ENCODE data around the gene BRS3.

Gene BRS3

DNA sequence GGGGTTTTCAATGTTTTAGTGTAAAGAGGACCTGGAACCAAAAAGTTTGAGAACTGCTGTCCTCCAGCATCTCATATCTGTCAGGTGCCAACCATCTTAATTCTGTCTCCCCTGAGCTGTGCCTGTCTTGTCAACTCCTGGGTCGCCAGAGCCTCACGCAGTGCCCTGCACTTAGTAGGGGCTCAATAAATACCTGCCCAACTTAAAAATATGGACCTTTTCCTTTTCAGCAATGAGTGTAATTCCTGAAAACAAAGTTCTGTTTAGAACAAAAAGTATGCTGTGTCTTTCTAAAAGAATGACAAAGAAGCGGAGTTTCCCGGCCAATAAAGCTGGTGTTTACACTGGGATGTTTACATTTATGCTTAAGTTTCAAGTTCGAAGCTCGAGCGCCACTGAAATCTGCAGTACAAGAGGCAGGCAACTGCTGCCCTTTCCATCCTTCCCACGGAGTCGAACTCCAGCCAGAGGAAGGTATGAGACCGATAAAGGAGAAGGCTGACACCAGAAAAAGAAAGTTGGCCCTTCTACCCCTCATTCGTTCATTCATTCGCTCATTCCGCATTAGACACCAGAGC lies 8.5 kb downstream of the BRS3 start:
- ChIA-PET CTCF (interaction anchor here (0.6 kb wide), 1 partner anchor 87 kb away, joined by 4 read pairs; no protein-coding TSS in a partner anchor), POLR2A (interaction anchor here (0.8 to 1.9 kb wide), 4 partner anchors 11 to 466 kb away, joined by 3 to 7 read pairs (median 4); no protein-coding TSS in a partner anchor)

DNA sequence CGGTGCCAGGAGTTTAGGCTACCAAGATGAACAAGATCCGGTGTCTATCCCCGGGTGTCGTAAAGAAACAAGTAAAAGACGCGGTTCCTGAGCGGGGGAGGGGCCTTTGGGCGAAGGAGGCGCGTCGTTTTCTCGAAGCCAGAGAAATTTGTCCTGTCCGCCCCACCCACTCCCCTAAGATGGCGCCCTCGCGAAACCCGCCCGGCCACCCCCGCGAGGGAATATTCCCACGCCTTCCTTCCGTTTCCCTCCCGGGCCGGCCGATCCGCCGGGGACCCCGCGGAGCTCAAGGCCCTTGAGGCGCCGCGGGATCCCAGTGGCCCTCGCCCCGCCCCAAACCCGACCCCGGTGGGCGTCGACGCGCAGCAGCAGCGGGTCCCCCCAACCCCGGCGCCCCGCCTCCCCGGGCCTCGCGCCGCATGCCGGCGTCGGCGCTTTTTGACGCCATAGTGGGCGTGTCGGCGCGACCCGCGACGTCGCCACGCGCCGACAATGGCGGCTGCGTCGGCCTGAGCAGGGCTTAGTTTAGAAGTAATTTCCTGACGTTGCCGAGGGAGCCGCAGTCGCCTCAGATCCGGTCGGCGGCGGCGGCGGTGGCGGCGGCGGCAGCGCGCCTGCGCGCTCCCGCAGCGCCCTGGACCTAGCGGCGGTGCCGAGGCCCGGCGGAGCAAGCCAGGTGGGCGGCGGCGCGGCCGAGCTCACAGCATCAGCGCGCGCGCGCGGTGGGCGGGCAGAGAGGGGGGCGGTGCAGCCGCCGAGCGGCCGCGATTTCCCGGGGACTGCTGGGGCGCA lies 9.2 kb downstream of the BRS3 start:
- peak; percentile 81 for DNase-seq (ENCODE audit: extremely low spot score)
- ChIA-PET POLR2A (interaction anchor here (0.6 to 1.9 kb wide), 6 partner anchors 11 to 467 kb away, joined by 3 to 7 read pairs (median 4); no protein-coding TSS in a partner anchor), CTCF (no interaction called here)
- TF ChIP-seq ZNF384 (IDR thresholded peaks at IDR 0.05) = no peak
- TF ChIP-seq FOXM1 (IDR thresholded peaks at IDR 0.05; ENCODE audit: borderline replicate concordance) = no peak
- no peak for TF ChIP-seq ARNT (IDR thresholded peaks at IDR 0.05)
- no peak for TF ChIP-seq FOXK2 (IDR thresholded peaks at IDR 0.05)
- peak; percentile 79 for TF ChIP-seq L3MBTL2 (conservative IDR thresholded peaks at IDR 0.05)
- TF ChIP-seq BHLHE40 (IDR thresholded peaks at IDR 0.05; ENCODE audit: borderline replicate concordance) = no peak
- TF ChIP-seq TARDBP (IDR thresholded peaks at IDR 0.05) = no peak; the same call in 1 of the 2 replicates
- TF ChIP-seq CTBP1 (IDR thresholded peaks at IDR 0.05; ENCODE audit: borderline replicate concordance) = no peak
- TF ChIP-seq, protein P1, sequence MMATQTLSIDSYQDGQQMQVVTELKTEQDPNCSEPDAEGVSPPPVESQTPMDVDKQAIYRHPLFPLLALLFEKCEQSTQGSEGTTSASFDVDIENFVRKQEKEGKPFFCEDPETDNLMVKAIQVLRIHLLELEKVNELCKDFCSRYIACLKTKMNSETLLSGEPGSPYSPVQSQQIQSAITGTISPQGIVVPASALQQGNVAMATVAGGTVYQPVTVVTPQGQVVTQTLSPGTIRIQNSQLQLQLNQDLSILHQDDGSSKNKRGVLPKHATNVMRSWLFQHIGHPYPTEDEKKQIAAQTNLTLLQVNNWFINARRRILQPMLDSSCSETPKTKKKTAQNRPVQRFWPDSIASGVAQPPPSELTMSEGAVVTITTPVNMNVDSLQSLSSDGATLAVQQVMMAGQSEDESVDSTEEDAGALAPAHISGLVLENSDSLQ (IDR thresholded peaks at IDR 0.05) = no peak

More for the DNA sequence above, 8.5 kb downstream of the BRS3 start:
- TF ChIP-seq ELF4 (IDR thresholded peaks at IDR 0.05) (no peak), SP1 (IDR thresholded peaks at IDR 0.05) (no peak), FOXK2 (IDR thresholded peaks at IDR 0.05) (peak; percentile 67)
- DNase-seq (ENCODE audit: extremely low spot score) = no peak

DNA sequence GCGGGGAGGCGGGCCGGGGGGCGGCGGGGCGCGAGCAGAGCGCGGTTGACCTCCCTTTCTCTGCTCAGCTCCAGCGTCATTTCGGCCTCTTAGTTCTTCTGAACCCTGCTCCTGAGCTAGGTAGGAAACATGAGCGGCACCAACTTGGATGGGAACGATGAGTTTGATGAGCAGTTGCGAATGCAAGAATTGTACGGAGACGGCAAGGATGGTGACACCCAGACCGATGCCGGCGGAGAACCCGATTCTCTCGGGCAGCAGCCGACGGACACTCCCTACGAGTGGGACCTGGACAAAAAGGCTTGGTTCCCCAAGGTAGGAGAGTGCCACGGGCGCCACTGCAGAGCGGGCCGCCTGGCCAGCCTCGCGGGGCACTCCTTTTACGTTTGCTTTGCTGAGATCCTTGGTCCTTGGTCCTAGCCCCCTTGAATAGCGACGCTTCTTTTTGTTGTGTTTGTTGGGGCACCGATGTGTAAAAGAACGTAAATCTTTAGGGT lies 9.9 kb downstream of the BRS3 start, which contains the start of gene HTATSF1:
TSS of gene HTATSF1 (plus strand) at position 37 of the 497 bp plus-strand sequence. CDS start at position 130, 93 bp downstream.
- TF ChIP-seq SP1 (IDR thresholded peaks at IDR 0.05) = no peak
- TF ChIP-seq, protein P1 (IDR thresholded peaks at IDR 0.05) = no peak
- TF ChIP-seq ELF4 (IDR thresholded peaks at IDR 0.05) = no peak
- TF ChIP-seq FOXA1 (IDR thresholded peaks at IDR 0.05) = no peak
- no peak for TF ChIP-seq BHLHE40 (IDR thresholded peaks at IDR 0.05; ENCODE audit: borderline replicate concordance)
- TF ChIP-seq HDGF (IDR thresholded peaks at IDR 0.05; ENCODE audit: borderline replicate concordance) = no peak
- ChIA-PET POLR2A (interaction anchor here (0.6 to 1.9 kb wide), 4 partner anchors 10 to 21 kb away, joined by 3 to 7 read pairs (median 4); no protein-coding TSS in a partner anchor), CTCF (no interaction called here)
- DNase-seq (ENCODE audit: extremely low spot score) = peak; percentile 17

DNA sequence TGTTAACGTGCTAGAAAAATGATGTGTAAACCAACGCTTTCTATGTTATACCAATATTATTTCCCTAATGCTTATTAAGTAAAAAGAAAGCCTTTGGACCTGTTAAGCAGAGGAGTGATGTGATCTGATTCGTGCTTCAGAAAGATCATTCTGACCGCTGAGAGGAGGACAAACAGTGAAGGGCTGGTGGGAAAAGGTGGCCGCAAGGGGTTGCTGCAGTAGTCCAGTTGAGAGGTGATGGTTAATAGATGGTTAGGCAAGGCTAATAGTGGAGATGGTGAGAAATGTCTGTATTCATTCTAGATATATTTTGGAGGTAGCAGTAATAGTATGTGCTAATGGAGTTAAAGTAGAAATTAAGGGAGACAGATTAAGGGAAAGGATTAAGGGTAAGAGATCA lies 31.3 kb downstream of the BRS3 start:
- no peak for TF ChIP-seq FOXK2 (IDR thresholded peaks at IDR 0.05)
- no peak for TF ChIP-seq BHLHE40 (IDR thresholded peaks at IDR 0.05; ENCODE audit: borderline replicate concordance)
- TF ChIP-seq SUZ12 (IDR thresholded peaks at IDR 0.05) = no peak
- TF ChIP-seq HDGF (IDR thresholded peaks at IDR 0.05; ENCODE audit: borderline replicate concordance) = no peak
- no peak for TF ChIP-seq L3MBTL2 (conservative IDR thresholded peaks at IDR 0.05)
- no peak for TF ChIP-seq TARDBP (IDR thresholded peaks at IDR 0.05)
- no peak for TF ChIP-seq FOXA1 (IDR thresholded peaks at IDR 0.05)
- no peak for TF ChIP-seq LEF1 (IDR thresholded peaks at IDR 0.05; ENCODE audit: borderline replicate concordance)
- TF ChIP-seq, protein P1 (IDR thresholded peaks at IDR 0.05) = no peak
- no peak for TF ChIP-seq NFRKB (IDR thresholded peaks at IDR 0.05)
- TF ChIP-seq CTBP1 (IDR thresholded peaks at IDR 0.05; ENCODE audit: borderline replicate concordance) = no peak
- TF ChIP-seq FOXM1 (IDR thresholded peaks at IDR 0.05; ENCODE audit: borderline replicate concordance) = no peak
- no peak for TF ChIP-seq ELF4 (IDR thresholded peaks at IDR 0.05)
- no peak for TF ChIP-seq ARNT (IDR thresholded peaks at IDR 0.05)
- no peak for TF ChIP-seq ZNF384 (IDR thresholded peaks at IDR 0.05)
- no peak for TF ChIP-seq SP1 (IDR thresholded peaks at IDR 0.05)
- ChIA-PET CTCF (no interaction called here), POLR2A (no interaction called here)
- no peak for DNase-seq (ENCODE audit: extremely low spot score)

DNA sequence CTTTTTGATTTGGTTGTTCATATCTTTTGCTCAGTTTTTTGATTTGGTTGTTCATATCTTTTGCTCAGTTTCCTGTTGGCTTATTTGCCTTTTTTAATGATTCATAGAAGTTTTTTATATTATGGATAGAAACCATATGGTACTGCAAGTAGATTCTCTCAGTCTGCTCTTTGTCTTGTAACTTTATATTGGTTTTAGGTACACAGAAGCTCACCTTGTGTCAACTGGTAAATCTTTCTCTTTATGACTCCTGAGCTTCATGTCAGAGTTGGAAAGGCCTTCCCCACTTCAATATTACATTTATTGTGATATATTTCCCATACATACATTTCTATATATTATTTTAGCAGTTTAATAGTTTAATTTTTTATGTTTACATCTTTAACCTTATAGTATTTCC lies 36.0 kb downstream of the BRS3 start:
- no peak for DNase-seq (ENCODE audit: extremely low spot score)
- TF ChIP-seq ELF4 (IDR thresholded peaks at IDR 0.05) (no peak), FOXK2 (IDR thresholded peaks at IDR 0.05) (no peak), FOXM1 (IDR thresholded peaks at IDR 0.05; ENCODE audit: borderline replicate concordance) (no peak), ARNT (IDR thresholded peaks at IDR 0.05) (no peak), CTBP1 (IDR thresholded peaks at IDR 0.05; ENCODE audit: borderline replicate concordance) (no peak)
- TF ChIP-seq, protein P1 (IDR thresholded peaks at IDR 0.05) = no peak
- ChIA-PET CTCF (no interaction called here), POLR2A (no interaction called here)

Data from HEK293T (cell line).